Ishikawa (cell line): ENCODE data around the gene SRP72.

Experiments
- CEBPB ChIP-seq: IDR thresholded peaks from 2 replicates; pipeline ENCODE4 v1.6.1; 2012
- EGR1 ChIP-seq: IDR thresholded peaks from 2 replicates; pipeline ENCODE4 v1.6.1; 2012
- EP300 ChIP-seq: IDR thresholded peaks from 2 replicates; pipeline ENCODE4 v1.6.1; 2012; ENCODE audit warnings: borderline replicate concordance
- MAX ChIP-seq: IDR thresholded peaks from 2 replicates; pipeline ENCODE4 v1.6.1; 2012
- NFIC ChIP-seq: IDR thresholded peaks from 2 replicates; pipeline ENCODE4 v1.6.1; 2012
- TAF1 ChIP-seq: IDR thresholded peaks from 2 replicates; pipeline ENCODE4 v1.6.1; 2012; ENCODE audit warnings: low read depth, mild to moderate bottlenecking
- USF1 ChIP-seq: IDR thresholded peaks from 2 replicates; pipeline ENCODE4 v1.6.1; 2012
- YY1 ChIP-seq: IDR thresholded peaks from 2 replicates; pipeline ENCODE4 v1.6.1; 2012; ENCODE audit warnings: low read depth

- TF ChIP-seq MAX (no peak), CEBPB (no peak), TAF1 (no peak), EP300 (no peak), EGR1 (no peak), USF1 (no peak), YY1 (no peak), NFIC (no peak)
Observed at GRCh38 chr4:56425518-56425917, 41.9 kb upstream of the SRP72 start.
